CD4-positive, alpha-beta T cell treated with Interleukin-10 for 1 hour (primary cell): ENCODE data around the gene SPIN1.

Experiments
- DNase-seq: peaks from one replicate; pipeline ENCODE4 v3.0.0-alpha.2; 2020

SPIN1 gene

GRCh38 chr9:88390371-88390990 is 2.2 kb downstream of the SPIN1 start:
- DNase-seq, result no peak

- no peak for DNase-seq
These were observed 3.0 kb downstream of the SPIN1 start for GRCh38 chr9:88391236-88391635.

- DNase-seq, result no peak
These were observed 3.7 kb downstream of the SPIN1 start for GRCh38 chr9:88391921-88392320.

GRCh38 chr9:88392549-88392948 is 4.3 kb downstream of the SPIN1 start:
- no peak for DNase-seq

- no peak for DNase-seq
These were observed 8.8 kb downstream of the SPIN1 start for GRCh38 chr9:88396836-88397577.

GRCh38 chr9:88398016-88398415 is 9.8 kb downstream of the SPIN1 start:
- no peak for DNase-seq

- no peak for DNase-seq
These were observed 11.7 kb downstream of the SPIN1 start for GRCh38 chr9:88399966-88400365.

- DNase-seq, result no peak
These were observed 15.1 kb downstream of the SPIN1 start for GRCh38 chr9:88403340-88403739.

GRCh38 chr9:88406051-88406450 is 17.8 kb downstream of the SPIN1 start:
- no peak for DNase-seq

GRCh38 chr9:88411471-88411870 is 23.2 kb downstream of the SPIN1 start:
- no peak for DNase-seq

- no peak for DNase-seq
These were observed 26.1 kb downstream of the SPIN1 start for GRCh38 chr9:88414298-88414697.

GRCh38 chr9:88418025-88418424 is 29.8 kb downstream of the SPIN1 start:
- DNase-seq, result no peak

- DNase-seq, result no peak
These were observed 30.7 kb downstream of the SPIN1 start for GRCh38 chr9:88418715-88419540.

GRCh38 chr9:88420227-88420626 is 32.0 kb downstream of the SPIN1 start:
- DNase-seq, result no peak

- no peak for DNase-seq
These were observed 33.1 kb downstream of the SPIN1 start for GRCh38 chr9:88421348-88421747.

GRCh38 chr9:88425538-88425950 is 37.3 kb downstream of the SPIN1 start:
- no peak for DNase-seq

GRCh38 chr9:88426651-88427050 is 38.4 kb downstream of the SPIN1 start:
- no peak for DNase-seq

- DNase-seq, result no peak
These were observed 41.6 kb downstream of the SPIN1 start for GRCh38 chr9:88429595-88430430.

GRCh38 chr9:88433583-88434255 is 45.5 kb downstream of the SPIN1 start:
- DNase-seq, result no peak

GRCh38 chr9:88435336-88435735 is 47.1 kb downstream of the SPIN1 start:
- no peak for DNase-seq

- DNase-seq, result no peak
These were observed 48.1 kb downstream of the SPIN1 start for GRCh38 chr9:88436379-88436778.
